Measurements from ENCODE around the gene ZSWIM6. TPM values are rescaled to one million over a fixed set of nuclear protein-coding genes. Genes with fewer than 3 reads are reported as not detected.

ZSWIM6 gene
- total RNA-seq, 1 experiment from 2014 or later = 12.9 TPM

DNA sequence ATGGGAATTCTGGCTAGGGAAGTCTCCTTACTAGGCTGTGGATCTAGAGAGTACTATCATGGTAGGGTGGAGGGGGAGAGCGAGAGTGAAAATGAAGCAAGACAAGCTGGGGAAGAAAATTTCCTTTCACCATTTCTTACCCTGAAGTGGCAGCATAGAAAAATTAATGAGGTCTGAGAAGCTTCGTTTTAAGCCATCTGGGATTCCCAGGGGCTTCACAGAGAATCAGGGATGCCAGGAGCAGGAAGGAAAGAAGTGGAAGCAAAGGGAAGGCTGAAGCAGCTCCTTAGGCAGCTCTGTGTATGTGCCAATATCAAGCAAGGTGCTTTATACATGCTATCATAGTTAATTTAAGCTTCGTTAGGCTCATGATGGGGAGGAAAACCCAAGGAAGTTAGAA lies 169.9 kb downstream of the ZSWIM6 start:
- DNase-seq = no peak
- no peak overlapping the region for H2AFZ ChIP-seq
- peaks cover 5% of the 10 kb centered on the region for H3K4me1 ChIP-seq (replicated peaks; ENCODE audit: insufficient read depth)
- H3K4me2 ChIP-seq = no peak overlapping the region
- no peaks in the 10 kb centered on the region for H3K36me3 ChIP-seq (ENCODE audit: low read depth)
- H3K9me2 ChIP-seq (ENCODE audit: insufficient read depth) = 0 out of 2 replicates have a peak, but pooled peaks cover 3% of the 10 kb centered on the region
- POLR2A ChIA-PET (ENCODE audit: unreplicated experiment) = no interaction called here
- no TSS peak for BruUV-seq (replicated peaks)
- 0 out of 2 replicates have a peak, but pooled peaks cover 6% of the 10 kb centered on the region for H4K20me1 ChIP-seq (ENCODE audit: insufficient read depth)
- no peak overlapping the region for H3K27ac ChIP-seq
- TF ChIP-seq, protein P1, sequence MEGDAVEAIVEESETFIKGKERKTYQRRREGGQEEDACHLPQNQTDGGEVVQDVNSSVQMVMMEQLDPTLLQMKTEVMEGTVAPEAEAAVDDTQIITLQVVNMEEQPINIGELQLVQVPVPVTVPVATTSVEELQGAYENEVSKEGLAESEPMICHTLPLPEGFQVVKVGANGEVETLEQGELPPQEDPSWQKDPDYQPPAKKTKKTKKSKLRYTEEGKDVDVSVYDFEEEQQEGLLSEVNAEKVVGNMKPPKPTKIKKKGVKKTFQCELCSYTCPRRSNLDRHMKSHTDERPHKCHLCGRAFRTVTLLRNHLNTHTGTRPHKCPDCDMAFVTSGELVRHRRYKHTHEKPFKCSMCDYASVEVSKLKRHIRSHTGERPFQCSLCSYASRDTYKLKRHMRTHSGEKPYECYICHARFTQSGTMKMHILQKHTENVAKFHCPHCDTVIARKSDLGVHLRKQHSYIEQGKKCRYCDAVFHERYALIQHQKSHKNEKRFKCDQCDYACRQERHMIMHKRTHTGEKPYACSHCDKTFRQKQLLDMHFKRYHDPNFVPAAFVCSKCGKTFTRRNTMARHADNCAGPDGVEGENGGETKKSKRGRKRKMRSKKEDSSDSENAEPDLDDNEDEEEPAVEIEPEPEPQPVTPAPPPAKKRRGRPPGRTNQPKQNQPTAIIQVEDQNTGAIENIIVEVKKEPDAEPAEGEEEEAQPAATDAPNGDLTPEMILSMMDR (conservative IDR thresholded peaks at IDR 0.05) = no peak
- TF ChIP-seq EZH2 (IDR thresholded peaks at IDR 0.05; ENCODE audit: low read depth) = no peak
- CTCF ChIA-PET = no interaction called here
- no peak overlapping the region for H3K4me3 ChIP-seq
- intact Hi-C loops (cut with micrococcal nuclease; ENCODE audit: unreplicated experiment) = no loop called here
- H3K79me2 ChIP-seq (ENCODE audit: low read depth) = no peaks in the 10 kb centered on the region
- H3F3A ChIP-seq (ENCODE audit: insufficient read depth, low read depth) = no peaks in the 10 kb centered on the region
- no peaks in the 10 kb centered on the region for H3K27me3 ChIP-seq (ENCODE audit: insufficient read depth, low read depth)
- no peaks in the 10 kb centered on the region for H3K9me3 ChIP-seq (ENCODE audit: insufficient read depth, low read depth)

DNA sequence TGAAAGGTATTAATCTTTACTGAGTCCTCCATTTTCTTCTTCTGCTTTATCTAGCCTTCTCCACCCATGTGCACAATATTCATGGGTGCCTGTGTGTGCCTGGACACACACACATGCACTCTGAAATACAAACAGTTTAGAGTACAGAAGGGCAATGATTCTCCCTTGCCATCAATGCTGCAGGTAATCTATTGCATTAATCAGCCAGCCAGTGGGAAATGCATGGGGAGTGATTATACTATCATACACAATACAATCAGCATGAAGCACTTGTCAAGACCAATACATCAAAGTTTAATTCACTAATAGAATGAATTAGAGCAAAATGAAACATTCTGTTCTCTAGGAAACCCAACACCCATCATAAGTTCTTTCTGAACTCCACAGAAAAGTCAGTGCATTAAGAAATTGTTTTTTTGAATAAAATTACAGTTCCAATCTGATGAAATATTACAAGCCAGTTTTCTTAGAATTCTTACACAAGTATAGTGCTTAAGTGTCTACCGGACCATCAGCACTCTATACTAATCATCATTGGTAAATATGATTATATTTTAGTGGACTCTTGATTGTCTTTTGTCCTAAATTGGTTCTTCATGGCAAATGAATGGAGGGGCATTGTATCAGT lies 172.2 kb downstream of the ZSWIM6 start:
- H4K20me1 ChIP-seq (ENCODE audit: insufficient read depth) = 0 out of 2 replicates have a peak, but pooled peaks cover 6% of the 10 kb centered on the region
- no peaks in the 10 kb centered on the region for H3K9me3 ChIP-seq (ENCODE audit: insufficient read depth, low read depth)
- ChIA-PET POLR2A (ENCODE audit: unreplicated experiment) (no interaction called here), CTCF (no interaction called here)
- no peak overlapping the region for H3K27ac ChIP-seq
- no peak for DNase-seq
- 0 out of 2 replicates have a peak, but pooled peaks cover 3% of the 10 kb centered on the region for H3K9me2 ChIP-seq (ENCODE audit: insufficient read depth)
- intact Hi-C loops (cut with micrococcal nuclease; ENCODE audit: unreplicated experiment) = no loop called here
- H2AFZ ChIP-seq = no peak overlapping the region
- no peaks in the 10 kb centered on the region for H3K27me3 ChIP-seq (ENCODE audit: insufficient read depth, low read depth)
- BruUV-seq (replicated peaks) = no TSS peak
- H3K36me3 ChIP-seq (ENCODE audit: low read depth) = no peaks in the 10 kb centered on the region
- H3K4me1 ChIP-seq (replicated peaks; ENCODE audit: insufficient read depth) = peaks cover 8% of the 10 kb centered on the region
- TF ChIP-seq, protein P1 (conservative IDR thresholded peaks at IDR 0.05) = no peak
- TF ChIP-seq EZH2 (IDR thresholded peaks at IDR 0.05; ENCODE audit: low read depth) = no peak
- H3K4me3 ChIP-seq = no peak overlapping the region
- no peaks in the 10 kb centered on the region for H3F3A ChIP-seq (ENCODE audit: insufficient read depth, low read depth)
- H3K4me2 ChIP-seq = no peak overlapping the region
- H3K79me2 ChIP-seq (ENCODE audit: low read depth) = no peaks in the 10 kb centered on the region

DNA sequence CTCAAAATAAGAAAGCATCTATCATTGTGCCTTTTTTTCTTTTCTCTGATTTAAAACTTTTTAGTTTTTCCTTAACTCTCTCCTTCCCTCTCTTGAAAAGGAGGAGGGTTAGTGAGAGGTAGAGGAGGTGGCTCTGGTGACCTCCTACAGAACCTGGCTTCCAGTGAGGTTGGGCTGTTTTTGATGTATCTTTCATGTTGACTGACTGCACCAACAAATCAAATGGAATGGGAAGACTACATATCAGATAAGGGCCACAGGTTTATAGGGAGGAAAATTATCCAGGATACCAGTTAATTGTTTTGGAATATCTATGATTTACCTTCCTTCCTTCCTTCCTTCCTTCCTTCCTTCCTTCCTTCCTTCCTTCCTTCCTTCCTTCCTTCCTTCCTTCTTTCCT lies 173.2 kb downstream of the ZSWIM6 start:
- H3K9me2 ChIP-seq (ENCODE audit: insufficient read depth) = 0 out of 2 replicates have a peak, but pooled peaks cover 3% of the 10 kb centered on the region
- H3K4me1 ChIP-seq (replicated peaks; ENCODE audit: insufficient read depth) = peaks cover 8% of the 10 kb centered on the region
- H3K9me3 ChIP-seq (ENCODE audit: insufficient read depth, low read depth) = no peaks in the 10 kb centered on the region
- TF ChIP-seq, protein P1 (conservative IDR thresholded peaks at IDR 0.05) = no peak
- no peak for TF ChIP-seq EZH2 (IDR thresholded peaks at IDR 0.05; ENCODE audit: low read depth)
- H3K27me3 ChIP-seq (ENCODE audit: insufficient read depth, low read depth) = no peaks in the 10 kb centered on the region
- H3K79me2 ChIP-seq (ENCODE audit: low read depth) = no peaks in the 10 kb centered on the region
- ChIA-PET CTCF (no interaction called here), POLR2A (ENCODE audit: unreplicated experiment) (no interaction called here)
- no peak for DNase-seq
- H2AFZ ChIP-seq = no peak overlapping the region
- H3K27ac ChIP-seq = no peak overlapping the region
- no peaks in the 10 kb centered on the region for H3K36me3 ChIP-seq (ENCODE audit: low read depth)
- no peak overlapping the region for H3K4me2 ChIP-seq
- no peak overlapping the region for H3K4me3 ChIP-seq
- no TSS peak for BruUV-seq (replicated peaks)
- H4K20me1 ChIP-seq (ENCODE audit: insufficient read depth) = 0 out of 2 replicates have a peak, but pooled peaks cover 6% of the 10 kb centered on the region
- H3F3A ChIP-seq (ENCODE audit: insufficient read depth, low read depth) = no peaks in the 10 kb centered on the region
- intact Hi-C loops (cut with micrococcal nuclease; ENCODE audit: unreplicated experiment) = no loop called here
